H9 (cell line): ENCODE data around the gene FHOD3. TPM values are rescaled to one million over a fixed set of nuclear protein-coding genes. Genes with fewer than 3 reads are reported as not detected.

Source experiments
- DNase-seq: peaks from one replicate; pipeline ENCODE4 v3.0.0-alpha.2; 2017
- H2AFZ ChIP-seq: one replicate; pipeline ENCODE4 v1.6.1; 2013; ENCODE audit warnings: mild to moderate bottlenecking, low read length, control low read depth, moderate library complexity
- H2AK5ac ChIP-seq: 2 replicates; pipeline ENCODE4 v1.6.1; 2013; ENCODE audit warnings: low read length, control low read depth, mixed read lengths; ENCODE audit not compliant: insufficient read length
- H2BK120ac ChIP-seq: one replicate; pipeline ENCODE4 v1.6.1; 2013; ENCODE audit warnings: low read depth, mild to moderate bottlenecking, low read length, control low read depth, inconsistent platforms; ENCODE audit not compliant: poor library complexity, severe bottlenecking
- H2BK12ac ChIP-seq: 2 replicates; pipeline ENCODE4 v1.6.1; 2013; ENCODE audit warnings: low read length, control low read depth, mixed read lengths, low read depth; ENCODE audit not compliant: insufficient read length
- H2BK15ac ChIP-seq: 2 replicates; pipeline ENCODE4 v1.6.1; 2013; ENCODE audit warnings: low read depth, low read length, control low read depth
- H2BK20ac ChIP-seq: one replicate; pipeline ENCODE4 v1.6.1; 2013; ENCODE audit warnings: low read depth, mild to moderate bottlenecking, low read length, control low read depth, inconsistent platforms; ENCODE audit not compliant: poor library complexity, severe bottlenecking
- H2BK5ac ChIP-seq: 2 replicates; pipeline ENCODE4 v1.6.1; 2013; ENCODE audit warnings: low read length, control low read depth, mixed read lengths; ENCODE audit not compliant: insufficient read length
- H3K14ac ChIP-seq: 2 replicates; pipeline ENCODE4 v1.6.1; 2013; ENCODE audit warnings: low read length, control low read depth; ENCODE audit not compliant: insufficient read depth
- H3K18ac ChIP-seq: 2 replicates; pipeline ENCODE4 v1.6.1; 2013; ENCODE audit warnings: low read depth, mild to moderate bottlenecking, mixed read lengths, low read length, control low read depth; ENCODE audit not compliant: insufficient read length
- H3K23ac ChIP-seq: 2 replicates; pipeline ENCODE4 v1.6.1; 2013; ENCODE audit warnings: low read length, control low read depth, mixed read lengths, low read depth; ENCODE audit not compliant: insufficient read length
- H3K23me2 ChIP-seq: 2 replicates; pipeline ENCODE4 v1.6.1; 2013; ENCODE audit warnings: low read depth, mild to moderate bottlenecking, mixed read lengths, low read length, control low read depth; ENCODE audit not compliant: insufficient read length, poor library complexity, severe bottlenecking
- H3K27ac ChIP-seq: 2 replicates; pipeline ENCODE4 v1.5.1; 2013; ENCODE audit warnings: low read length, control low read depth, mixed read lengths, low read depth; ENCODE audit not compliant: insufficient read length
- H3K27me3 ChIP-seq: 2 replicates; pipeline ENCODE4 v1.6.1; 2013; ENCODE audit warnings: low read length, control low read depth, inconsistent platforms; ENCODE audit not compliant: insufficient read depth
- H3K4ac ChIP-seq: 2 replicates; pipeline ENCODE4 v1.6.1; 2013; ENCODE audit warnings: low read depth, mild to moderate bottlenecking, control low read depth, inconsistent platforms, low read length, moderate library complexity
- H3K4me1 ChIP-seq: 2 replicates; pipeline ENCODE4 v1.6.1; 2013; ENCODE audit warnings: low read length, control low read depth, inconsistent platforms; ENCODE audit not compliant: insufficient read depth
- H3K4me2 ChIP-seq: 2 replicates; pipeline ENCODE4 v1.6.1; 2013; ENCODE audit warnings: low read length, control low read depth, mixed read lengths; ENCODE audit not compliant: insufficient read length, insufficient read depth
- H3K56ac ChIP-seq: 2 replicates; pipeline ENCODE4 v1.6.1; 2013; ENCODE audit warnings: low read depth, mild to moderate bottlenecking, mixed read lengths, low read length, control low read depth; ENCODE audit not compliant: insufficient read length
- H3K79me1 ChIP-seq: 2 replicates; pipeline ENCODE4 v1.6.1; 2013; ENCODE audit warnings: low read depth, mild to moderate bottlenecking, moderate library complexity, low read length, control low read depth, inconsistent platforms; ENCODE audit not compliant: insufficient read depth, poor library complexity, severe bottlenecking
- H3K79me2 ChIP-seq: 2 replicates; pipeline ENCODE4 v1.6.1; 2013; ENCODE audit warnings: low read length, control low read depth, inconsistent platforms; ENCODE audit not compliant: insufficient read depth
- H3K9ac ChIP-seq: 2 replicates; pipeline ENCODE4 v1.6.1; 2013; ENCODE audit warnings: low read length, control low read depth, mixed read lengths; ENCODE audit not compliant: insufficient read length; ENCODE audit errors: extremely low read depth
- H3K9me3 ChIP-seq: one replicate; pipeline ENCODE4 v1.6.1; 2013; ENCODE audit warnings: low read depth, low read length, inconsistent platforms; ENCODE audit not compliant: control insufficient read depth
- H3T11ph ChIP-seq: one replicate; pipeline ENCODE4 v1.6.1; 2013; ENCODE audit warnings: mild to moderate bottlenecking, low read length, control low read depth, inconsistent platforms
- H4K20me1 ChIP-seq: one replicate; pipeline ENCODE4 v1.6.1; 2013; ENCODE audit not compliant: control insufficient read depth, insufficient read length, insufficient read depth
- H4K5ac ChIP-seq: 2 replicates; pipeline ENCODE4 v1.6.1; 2013; ENCODE audit warnings: low read depth, mild to moderate bottlenecking, mixed read lengths, low read length, control low read depth; ENCODE audit not compliant: insufficient read length
- H4K8ac ChIP-seq: replicated peaks from 2 replicates; pipeline ENCODE4 v1.6.1; 2013; ENCODE audit warnings: low read length, control low read depth, mixed read lengths, low read depth; ENCODE audit not compliant: insufficient read length
- H4K91ac ChIP-seq: 2 replicates; pipeline ENCODE4 v1.6.1; 2013; ENCODE audit warnings: low read depth, mild to moderate bottlenecking, moderate library complexity, mixed read lengths, low read length, control low read depth; ENCODE audit not compliant: insufficient read length
- H3K27ac Mint-ChIP-seq, 3 experiments: 2 replicates in 2 of 3; 3 replicates in 1 of 3; pipeline ENCODE4 v1.8.0; 2020 to 2021; ENCODE audit warnings: mixed read lengths in 3 of 3, mild to moderate bottlenecking in 1 of 3, moderate library complexity in 1 of 3
- H3K27me3 Mint-ChIP-seq: 2 replicates; pipeline ENCODE4 v1.8.0; 2021; ENCODE audit warnings: low read depth, mild to moderate bottlenecking, moderate library complexity, mixed read lengths
- H3K36me3 Mint-ChIP-seq, 3 experiments: 2 replicates in 2 of 3; 3 replicates in 1 of 3; pipeline ENCODE4 v1.8.0; 2020 to 2021; ENCODE audit warnings: low read depth in 3 of 3, mixed read lengths in 3 of 3; ENCODE audit not compliant: insufficient read depth in 1 of 3
- H3K4me1 Mint-ChIP-seq, 2 experiments: 2 replicates each; pipeline ENCODE4 v1.8.0; 2020; ENCODE audit warnings: mixed read lengths in 2 of 2
- H3K4me3 Mint-ChIP-seq, 2 experiments: 2 replicates in 1 of 2; 3 replicates in 1 of 2; pipeline ENCODE4 v1.8.0; 2020 to 2021; ENCODE audit warnings: mild to moderate bottlenecking in 2 of 2, mixed read lengths in 2 of 2, moderate library complexity in 1 of 2
- H3K9me3 Mint-ChIP-seq, 2 experiments: 2 replicates in 1 of 2; 3 replicates in 1 of 2; pipeline ENCODE4 v1.8.0; 2020; ENCODE audit warnings: mild to moderate bottlenecking in 2 of 2, mixed read lengths in 2 of 2, moderate library complexity in 1 of 2
- WGBS: extraction: QIAGEN DNeasy Blood & Tissue Kit; methylation state at CpG from one replicate; pipeline ENCODE4 v1.1.7; 2013; ENCODE audit warnings: missing lambda C conversion rate, low lambda C conversion rate, mixed read lengths; ENCODE audit not compliant: insufficient read length; ENCODE audit errors: extremely low coverage; 5-methylcytosine and 5-hydroxymethylcytosine counted together
- total RNA-seq: library from RNA; stranded (reverse); gene quantifications from 2 replicates; pipeline ENCODE4 v1.2.1, GENCODE V29; 2021
- TF ChIP-seq, protein P1 (sequence below): fragments of 200-600 bp; sonication (generic); conservative IDR thresholded peaks from 3 replicates; pipeline ENCODE4 v1.8.0; 2021; ENCODE audit warnings: antibody characterized with exemption, mild to moderate bottlenecking

Gene FHOD3
- total RNA-seq, 1 experiment from 2014 or later = 8.0 TPM

DNA sequence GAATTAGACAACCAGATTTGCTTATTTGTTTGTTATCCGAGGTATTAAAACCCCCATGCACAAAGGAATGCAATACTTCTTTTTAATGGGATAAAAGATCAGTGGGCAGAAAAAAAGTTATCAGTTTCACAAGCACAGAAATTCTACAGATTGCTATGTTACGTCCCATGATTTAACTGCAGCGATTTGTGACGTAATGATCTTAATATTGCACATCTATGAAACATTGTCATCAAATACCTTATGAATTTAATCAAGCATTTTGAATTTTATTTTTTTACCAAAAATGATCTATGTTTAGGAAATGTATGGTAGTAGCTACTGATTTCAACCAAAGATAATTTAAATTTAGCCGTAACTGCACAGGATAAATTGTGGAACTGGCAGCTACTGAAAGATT, 138.9 kb downstream of the FHOD3 start:
- Histone ChIP-seq H3K4ac (no peak overlapping the region), H3K9ac (no peak overlapping the region), H3K4me1 (no peaks in the 10 kb centered on the region), H2BK12ac (no peak overlapping the region), H3K14ac (no peak overlapping the region), H2BK120ac (no peak overlapping the region), H3K18ac (no peak overlapping the region), H3K79me2 (no peaks in the 10 kb centered on the region), H3K9me3 (no peaks in the 10 kb centered on the region), H4K91ac (no peak overlapping the region), H3K79me1 (no peaks in the 10 kb centered on the region), H4K20me1 (no peaks in the 10 kb centered on the region), H3K27me3 (no peaks in the 10 kb centered on the region), H2BK20ac (no peak overlapping the region), H2BK15ac (no peak overlapping the region), H2AFZ (no peak overlapping the region), H3K23ac (no peak overlapping the region), H4K5ac (no peak overlapping the region), H3K27ac (no peak overlapping the region), H2BK5ac (no peak overlapping the region), H4K8ac (no peak overlapping the region), H2AK5ac (no peak overlapping the region), H3T11ph (no peak overlapping the region), H3K4me2 (no peak overlapping the region), H3K56ac (no peak overlapping the region), H3K23me2 (no peaks in the 10 kb centered on the region)
- TF ChIP-seq, protein P1, sequence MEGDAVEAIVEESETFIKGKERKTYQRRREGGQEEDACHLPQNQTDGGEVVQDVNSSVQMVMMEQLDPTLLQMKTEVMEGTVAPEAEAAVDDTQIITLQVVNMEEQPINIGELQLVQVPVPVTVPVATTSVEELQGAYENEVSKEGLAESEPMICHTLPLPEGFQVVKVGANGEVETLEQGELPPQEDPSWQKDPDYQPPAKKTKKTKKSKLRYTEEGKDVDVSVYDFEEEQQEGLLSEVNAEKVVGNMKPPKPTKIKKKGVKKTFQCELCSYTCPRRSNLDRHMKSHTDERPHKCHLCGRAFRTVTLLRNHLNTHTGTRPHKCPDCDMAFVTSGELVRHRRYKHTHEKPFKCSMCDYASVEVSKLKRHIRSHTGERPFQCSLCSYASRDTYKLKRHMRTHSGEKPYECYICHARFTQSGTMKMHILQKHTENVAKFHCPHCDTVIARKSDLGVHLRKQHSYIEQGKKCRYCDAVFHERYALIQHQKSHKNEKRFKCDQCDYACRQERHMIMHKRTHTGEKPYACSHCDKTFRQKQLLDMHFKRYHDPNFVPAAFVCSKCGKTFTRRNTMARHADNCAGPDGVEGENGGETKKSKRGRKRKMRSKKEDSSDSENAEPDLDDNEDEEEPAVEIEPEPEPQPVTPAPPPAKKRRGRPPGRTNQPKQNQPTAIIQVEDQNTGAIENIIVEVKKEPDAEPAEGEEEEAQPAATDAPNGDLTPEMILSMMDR = no peak
- H3K27me3 Mint-ChIP-seq = no peaks in the 10 kb centered on the region
- H3K4me3 Mint-ChIP-seq = no peak overlapping the region
- no CpG with 5 or more reads among the region's 5 CpGs for WGBS
- no peak overlapping the region for H3K27ac Mint-ChIP-seq
- H3K9me3 Mint-ChIP-seq = no peaks in the 10 kb centered on the region
- DNase-seq = no peak
- no peaks in the 10 kb centered on the region for H3K36me3 Mint-ChIP-seq
- H3K4me1 Mint-ChIP-seq = peaks cover 7 to 8% of the 10 kb centered on the region in 2 experiments; a peak in 3 of 4 replicates
